Thoracic aorta (tissue), 2 donors: ENCODE results near the gene ARMC3. TPM values are rescaled to one million over a fixed set of nuclear protein-coding genes. Genes with fewer than 3 reads are reported as not detected.

Experiments
- ATAC-seq: fragments of 150-250 bp; one replicate; pipeline ENCODE4 v1.8.0; 2017; ENCODE audit warnings: low read depth; ENCODE audit not compliant: insufficient number of reproducible peaks, low FRiP score
- DNase-seq: peaks from one replicate; pipeline ENCODE4 v3.0.0-alpha.2; 2020; ENCODE audit warnings: low spot score
- H3K27ac ChIP-seq, 2 donors: fragments of 200-600 bp; sonication (generic); 1 replicate in 1 of 2; 2 replicates in 1 of 2; pipeline ENCODE4 v1.5.1; 2016; ENCODE audit warnings: mild to moderate bottlenecking in 2 of 2, moderate library complexity in 2 of 2
- H3K27me3 ChIP-seq: fragments of 200-600 bp; sonication (generic); replicated peaks from 2 replicates; pipeline ENCODE4 v1.6.0; 2016; ENCODE audit warnings: mild to moderate bottlenecking; ENCODE audit not compliant: insufficient read depth
- H3K36me3 ChIP-seq: fragments of 200-600 bp; sonication (generic); one replicate; pipeline ENCODE4 v1.5.1; 2016
- H3K4me1 ChIP-seq, 2 donors: fragments of 200-600 bp; sonication (generic); 1 replicate in 1 of 2; 2 replicates in 1 of 2; pipeline versions ENCODE4 v1.5.1 to v1.6.0; 2016; ENCODE audit warnings: low read depth in 2 of 2, mild to moderate bottlenecking in 1 of 2; ENCODE audit not compliant: control insufficient read depth in 1 of 2
- H3K4me3 ChIP-seq: fragments of 200-600 bp; sonication (generic); 2 replicates; pipeline ENCODE4 v1.5.1; 2016; ENCODE audit warnings: mild to moderate bottlenecking
- H3K9me3 ChIP-seq: fragments of 200-600 bp; sonication (generic); 2 replicates; pipeline ENCODE4 v1.5.1; 2016
- CTCF ChIP-seq: fragments of 200-600 bp; sonication (generic); IDR thresholded peaks from one replicate; pipeline ENCODE4 v1.5.1; 2019; ENCODE audit warnings: antibody characterized with exemption
- total RNA-seq, 2 donors: library from RNA; depleted of rRNA; stranded (reverse); fragments of >200 nt; gene quantifications; one replicate each; pipeline versions ENCODE4 v1.1.0 to v1.2.3, GENCODE V29; 2016

The ARMC3 gene
- total RNA-seq, 2 donors from 2014 or later: not detected

DNA sequence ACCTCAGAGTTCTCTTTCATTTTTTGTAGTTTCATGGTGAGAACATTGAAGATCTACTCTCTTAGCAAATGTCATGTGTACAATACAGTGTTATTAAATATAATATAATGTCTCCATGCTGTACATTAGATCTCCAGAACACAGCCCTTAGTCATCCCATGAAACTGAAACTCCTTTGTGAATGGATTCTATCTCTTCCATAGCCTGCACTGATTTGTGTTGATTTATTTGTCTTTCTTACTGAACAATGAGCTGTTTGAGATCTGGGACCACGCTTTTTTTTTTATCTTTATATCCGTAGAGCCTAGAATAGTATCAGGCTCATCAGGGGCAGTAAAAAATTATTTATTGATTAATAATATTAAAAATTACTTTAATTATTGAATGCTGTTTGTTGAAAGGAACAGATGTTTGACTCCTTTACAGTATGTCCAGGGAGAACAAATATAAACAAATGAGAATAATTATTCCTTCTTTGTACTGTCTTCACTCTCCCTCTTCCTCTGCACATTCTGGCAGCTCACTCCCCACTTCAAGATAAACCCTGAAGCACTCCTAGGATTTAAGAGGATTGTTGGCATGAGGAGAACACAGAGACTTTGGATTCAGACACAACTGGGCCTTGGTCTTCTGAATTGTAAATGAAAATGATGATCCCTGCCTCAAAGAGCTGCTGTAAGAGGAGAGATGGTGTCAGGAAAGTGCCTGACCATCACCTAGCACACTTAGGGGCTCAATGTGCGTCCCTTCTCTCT, 85.9 kb downstream of the ARMC3 start:
- H3K9me3 ChIP-seq: no peaks in the 10 kb centered on the region
- H3K4me3 ChIP-seq: no peak overlapping the region
- ATAC-seq (no peak), DNase-seq (no peak)
- no peaks in the 10 kb centered on the region for H3K36me3 ChIP-seq
- no peaks in the 10 kb centered on the region for H3K4me1 ChIP-seq
- no peaks in the 10 kb centered on the region for H3K27me3 ChIP-seq
- no peak for TF ChIP-seq CTCF
- no peak overlapping the region for H3K27ac ChIP-seq

DNA sequence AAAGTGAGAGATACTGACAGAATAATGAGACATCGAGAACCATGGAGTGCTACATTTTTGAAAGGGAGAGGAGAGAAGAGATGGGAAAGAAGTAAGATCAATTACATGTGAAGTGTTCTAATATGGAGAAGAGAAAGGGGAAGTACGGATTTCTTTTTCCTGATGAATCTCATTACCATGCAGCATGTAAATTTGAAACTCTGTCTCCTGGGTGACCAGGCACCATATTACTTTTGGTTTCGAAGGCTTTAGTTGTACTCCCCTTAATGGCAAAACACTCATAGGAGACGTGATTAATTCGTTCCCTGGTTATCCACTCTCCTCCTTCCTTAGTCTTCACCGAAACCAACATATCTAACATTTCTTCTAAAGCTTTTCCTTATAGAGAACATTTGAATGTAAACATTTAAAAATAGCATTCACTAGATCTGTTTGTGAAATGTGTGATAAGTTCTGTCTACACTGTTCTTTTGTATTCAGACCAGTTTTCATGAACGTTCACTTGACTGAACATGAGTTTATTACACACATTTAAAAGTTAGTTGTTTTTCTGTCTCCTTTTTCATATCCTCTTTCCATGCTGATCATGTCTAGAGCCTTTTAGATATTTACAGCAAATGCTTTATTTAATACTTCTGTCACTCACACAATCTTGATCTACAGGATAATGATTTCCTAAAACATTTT, 87.3 kb downstream of the ARMC3 start:
- TF ChIP-seq CTCF: no peak
- Histone ChIP-seq H3K9me3 (no peaks in the 10 kb centered on the region), H3K27me3 (no peaks in the 10 kb centered on the region), H3K4me1 (no peaks in the 10 kb centered on the region), H3K4me3 (no peak overlapping the region), H3K36me3 (no peaks in the 10 kb centered on the region), H3K27ac (no peak overlapping the region)
- DNase-seq (no peak), ATAC-seq (no peak)

GRCh38 chr10:23016636-23017035, 88.8 kb downstream of the ARMC3 start:
- H3K27me3 ChIP-seq: no peaks in the 10 kb centered on the region
- H3K36me3 ChIP-seq: no peaks in the 10 kb centered on the region
- H3K27ac ChIP-seq: no peak overlapping the region
- H3K9me3 ChIP-seq: no peaks in the 10 kb centered on the region
- no peaks in the 10 kb centered on the region for H3K4me1 ChIP-seq
- no peak for TF ChIP-seq CTCF
- ATAC-seq: no peak
- no peak overlapping the region for H3K4me3 ChIP-seq
- DNase-seq: no peak

- no peak for DNase-seq
- TF ChIP-seq CTCF: no peak
- Histone ChIP-seq H3K27ac (no peak overlapping the region), H3K27me3 (no peaks in the 10 kb centered on the region), H3K4me3 (no peak overlapping the region), H3K9me3 (peaks cover 7% of the 10 kb centered on the region), H3K4me1 (no peaks in the 10 kb centered on the region), H3K36me3 (no peaks in the 10 kb centered on the region)
- no peak for ATAC-seq
Measured at GRCh38 chr10:23019633-23020032, 91.8 kb downstream of the ARMC3 start.

DNA sequence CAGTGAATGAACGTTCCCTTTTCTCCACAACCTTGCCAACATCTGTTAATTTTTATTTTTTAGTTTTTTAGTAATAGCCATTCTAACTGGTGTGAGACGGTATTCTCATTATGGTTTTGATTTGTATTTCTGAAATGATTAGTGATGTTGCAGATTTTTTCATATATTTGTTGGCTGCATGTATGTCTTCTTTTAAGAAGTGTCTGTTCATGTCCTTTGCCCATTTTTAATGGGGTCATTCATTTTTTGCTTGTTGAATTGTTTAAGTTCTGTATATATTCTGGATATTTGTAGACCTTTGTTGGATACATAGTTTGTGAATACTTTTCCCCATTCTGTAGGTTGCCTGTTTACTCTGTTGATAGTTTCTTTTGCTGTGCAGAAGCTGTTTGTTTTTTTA, 93.6 kb downstream of the ARMC3 start:
- H3K9me3 ChIP-seq: peaks cover 7% of the 10 kb centered on the region
- no peaks in the 10 kb centered on the region for H3K4me1 ChIP-seq
- DNase-seq (no peak), ATAC-seq (no peak)
- H3K4me3 ChIP-seq: no peak overlapping the region
- H3K27ac ChIP-seq: no peak overlapping the region
- no peaks in the 10 kb centered on the region for H3K27me3 ChIP-seq
- H3K36me3 ChIP-seq: no peaks in the 10 kb centered on the region
- TF ChIP-seq CTCF: no peak
